Stomach (tissue), 9 donors: ENCODE measurements around the gene KLHL22. TPM values are rescaled to one million over a fixed set of nuclear protein-coding genes. Genes with fewer than 3 reads are reported as not detected.
"Not testable (repeated sequence)": the region's sequence is repeated elsewhere in the genome, so short reads cannot be mapped to it uniquely, and the experiment has no call there.

Experiments
- DNase-seq, 2 donors: peaks; one replicate each; pipeline versions ENCODE4 v3.0.0 to v3.0.0-alpha.2; 2013 to 2019
- H3K27ac ChIP-seq, 5 donors: fragments of 200-600 bp in 4 of 5; sonication (generic) in 4 of 5; one replicate each; pipeline ENCODE4 v1.5.1; 2013 to 2019; ENCODE audit warnings: mild to moderate bottlenecking in 1 of 5, moderate library complexity in 1 of 5
- H3K27me3 ChIP-seq, 3 donors: fragments of 200-600 bp; sonication (generic); one replicate each; pipeline ENCODE4 v1.5.1; 2017 to 2019; ENCODE audit warnings: mixed run types in 1 of 3
- H3K36me3 ChIP-seq, 4 donors: fragments of 200-600 bp; sonication (generic); 1 replicate in 3 of 4; 2 replicates in 1 of 4; pipeline ENCODE4 v1.5.1; 2016 to 2019
- H3K4me1 ChIP-seq, 4 donors: fragments of 200-600 bp; sonication (generic); one replicate each; pipeline ENCODE4 v1.5.1; 2016 to 2019
- H3K4me3 ChIP-seq, 4 donors: fragments of 200-600 bp; sonication (generic) in 3 of 4; one replicate each; pipeline ENCODE4 v1.5.1; 2016 to 2019; ENCODE audit warnings: mild to moderate bottlenecking in 1 of 4
- H3K9me3 ChIP-seq, 4 donors: fragments of 200-600 bp; sonication (generic); one replicate each; pipeline ENCODE4 v1.5.1; 2016 to 2019
- CTCF ChIP-seq, 7 experiments: fragments of 450-650 bp in 4 of 7; fragments of 200-600 bp in 3 of 7; sonication (generic) in 3 of 7; IDR thresholded peaks; one replicate each; pipeline ENCODE4 v1.5.1; 2016 to 2019; ENCODE audit warnings: antibody characterized with exemption in 7 of 7, control low read depth in 2 of 7, mild to moderate bottlenecking in 1 of 7
- EP300 ChIP-seq: sonication (generic); formaldehyde crosslinking; IDR thresholded peaks from one replicate; pipeline ENCODE4 v1.6.1; 2017; ENCODE audit warnings: antibody characterized with exemption
- POLR2A ChIP-seq, 4 donors: fragments of 450-650 bp; IDR thresholded peaks; one replicate each; pipeline ENCODE4 v1.6.1; 2016; ENCODE audit warnings: antibody characterized with exemption in 4 of 4, control low read depth in 2 of 4, mild to moderate bottlenecking in 1 of 4, moderate library complexity in 1 of 4
- POLR2AphosphoS5 ChIP-seq, 3 donors: sonication (generic); formaldehyde crosslinking; IDR thresholded peaks; one replicate each; pipeline ENCODE4 v1.6.1; 2016; ENCODE audit warnings: antibody characterized with exemption in 3 of 3
- WGBS, 5 donors: extraction: QIAGEN DNeasy Blood & Tissue Kit in 3 of 5; methylation state at CpG; one replicate each; pipeline versions ENCODE4 v1.1.5 to v1.1.7; 2013 to 2018; 5-methylcytosine and 5-hydroxymethylcytosine counted together
- intact Hi-C: fragments of 100-400 bp; cut with DNase I; formaldehyde crosslinking; loops from one replicate; pipeline ENCODE4 v1.15.1; 2023; ENCODE audit warnings: low total_unique reads
- polyA plus RNA-seq, 3 donors: library from polyadenylated mRNA; stranded (reverse); fragments of 200-250 nt; gene quantifications; one replicate each; pipeline ENCODE4 v1.2.3, GENCODE V29; 2013
- total RNA-seq, 5 donors: library from RNA; depleted of rRNA; stranded (reverse); fragments of >200 nt; gene quantifications; one replicate each; pipeline versions ENCODE4 v1.1.0 to v1.2.3, GENCODE V29; 2014 to 2016
- donor health status: healthy with polysubstance abuse.
- donor health status: Bipolar disorder and iron deficiency.
- donor health status: healthy.

The KLHL22 gene
- total and polyA plus RNA-seq, 8 donors, result 7.0 to 26.5 (median 12.7) TPM

GRCh38 chr22:20395907-20396287 lies 99.7 kb downstream of the KLHL22 start:
- peaks cover 5 to 8% (median 5%) of the 10 kb centered on the region in 4 donors for H3K36me3 ChIP-seq
- no peak overlapping the region for H3K4me3 ChIP-seq
- no peaks in the 10 kb centered on the region for H3K9me3 ChIP-seq
- no peak for DNase-seq
- no peak for TF ChIP-seq CTCF (IDR thresholded peaks at IDR 0.05)
- TF ChIP-seq POLR2A (IDR thresholded peaks at IDR 0.05), result no peak
- no peak for TF ChIP-seq EP300
- no peak for TF ChIP-seq POLR2AphosphoS5 (IDR thresholded peaks at IDR 0.05)
- no peak overlapping the region for H3K27ac ChIP-seq
- no peaks in the 10 kb centered on the region for H3K27me3 ChIP-seq
- WGBS, 5 donors, result 60 to 72% (median 65%) methylated on average over 2 of the region's 2 CpGs
- H3K4me1 ChIP-seq, result peaks cover 14 to 33% (median 29%) of the 10 kb centered on the region in 4 donors
- intact Hi-C loops, result no loop called here

GRCh38 chr22:20395181-20395906 lies 100.3 kb downstream of the KLHL22 start:
- Histone ChIP-seq H3K27me3 (no peaks in the 10 kb centered on the region), H3K36me3 (peaks cover 0 to 3% (median under 1%) of the 10 kb centered on the region in 4 donors), H3K27ac (no peak overlapping the region), H3K4me1 (peaks cover 14 to 33% (median 29%) of the 10 kb centered on the region in 4 donors), H3K4me3 (peak overlapping the region in 3 of 4 donors; percentile 72 to 91 (median 84)), H3K9me3 (no peaks in the 10 kb centered on the region)
- peak in 1 of 2 donors; percentile 25 for DNase-seq
- intact Hi-C loops, result no loop called here
- 68 to 74% (median 68%) methylated on average over 20 of the region's 20 CpGs for WGBS, 5 donors
- TF ChIP-seq EP300, result no peak
- TF ChIP-seq CTCF (IDR thresholded peaks at IDR 0.05), result no peak
- no peak for TF ChIP-seq POLR2AphosphoS5 (IDR thresholded peaks at IDR 0.05)
- no peak for TF ChIP-seq POLR2A (IDR thresholded peaks at IDR 0.05)

GRCh38 chr22:20393705-20394476 lies 101.7 kb downstream of the KLHL22 start, which contains the start of gene ZNF74:
TSS of gene ZNF74 (plus strand) at chr22:20394151. CDS start at chr22:20394629, 478 bp downstream.
- no peaks in the 10 kb centered on the region for H3K27me3 ChIP-seq
- H3K27ac ChIP-seq, result peak within 1 kb of the TSS; percentile 78 to 83 (median 79)
- H3K36me3 ChIP-seq, result no peaks in the 10 kb centered on the region
- H3K4me1 ChIP-seq, result peaks cover 14 to 33% (median 26%) of the 10 kb centered on the region in 4 donors
- H3K9me3 ChIP-seq, result no peaks in the 10 kb centered on the region
- intact Hi-C loops, result no loop called here
- WGBS, 5 donors, result 1 to 3% (median 1%) methylated on average over 39 to 71 of the region's 71 CpGs
- TF ChIP-seq POLR2A (IDR thresholded peaks at IDR 0.05) (peak in 1 of 4 donors; percentile 3), EP300 (no peak), CTCF (IDR thresholded peaks at IDR 0.05) (no peak), POLR2AphosphoS5 (IDR thresholded peaks at IDR 0.05) (peak; percentile 53 to 87 (median 77))
- DNase-seq, result peak; percentile 90 to 97
- H3K4me3 ChIP-seq, result peak within 1 kb of the TSS; percentile 72 to 91 (median 83)

- peak overlapping the region; percentile 78 to 83 (median 79) for H3K27ac ChIP-seq
- H3K4me3 ChIP-seq, result peak overlapping the region; percentile 72 to 91 (median 83)
- peaks cover 14 to 33% (median 26%) of the 10 kb centered on the region in 4 donors for H3K4me1 ChIP-seq
- no peaks in the 10 kb centered on the region for H3K27me3 ChIP-seq
- TF ChIP-seq POLR2AphosphoS5 (IDR thresholded peaks at IDR 0.05) (no peak), EP300 (no peak), CTCF (IDR thresholded peaks at IDR 0.05) (no peak), POLR2A (IDR thresholded peaks at IDR 0.05) (no peak)
- no peaks in the 10 kb centered on the region for H3K9me3 ChIP-seq
- H3K36me3 ChIP-seq, result no peaks in the 10 kb centered on the region
- WGBS, 5 donors, result 91 to 98% (median 94%) methylated on average over 21 to 23 of the region's 23 CpGs
- no peak for DNase-seq
- intact Hi-C loops, result no loop called here
These were observed 102.5 kb downstream of the KLHL22 start for GRCh38 chr22:20392983-20393704.

- H3K4me1 ChIP-seq, result peaks cover 14 to 33% (median 26%) of the 10 kb centered on the region in 4 donors
- 94 to 98% (median 97%) methylated on average over 47 to 53 of the region's 53 CpGs for WGBS, 5 donors
- DNase-seq, H3K27ac ChIP-seq, H3K9me3 ChIP-seq, H3K27me3 ChIP-seq, H3K4me3 ChIP-seq, H3K36me3 ChIP-seq, intact Hi-C loops: not testable (repeated sequence)
These were observed 103.2 kb downstream of the KLHL22 start for GRCh38 chr22:20392365-20392881.
